ENCODE results near the gene SLC6A20.
"Not testable (repeated sequence)": the region's sequence is repeated elsewhere in the genome, so short reads cannot be mapped to it uniquely, and the experiment has no call there.

SLC6A20 gene

GRCh38 chr3:45757141-45757540 lies 39.2 kb downstream of the SLC6A20 start:
- DNase-seq (ENCODE audit: low read depth in 2 of 2) = not testable (repeated sequence)

- no peak for DNase-seq (ENCODE audit: low read depth in 2 of 2)
Measured at GRCh38 chr3:45756055-45756454, 40.3 kb downstream of the SLC6A20 start.

- DNase-seq (ENCODE audit: low read depth in 2 of 2) = no peak
Measured at GRCh38 chr3:45754461-45754860, 41.9 kb downstream of the SLC6A20 start.

- no peak for DNase-seq (ENCODE audit: low read depth in 2 of 2)
Measured at GRCh38 chr3:45753095-45753494, 43.2 kb downstream of the SLC6A20 start.

GRCh38 chr3:45751537-45752242 lies 44.6 kb downstream of the SLC6A20 start:
- no peak for DNase-seq (ENCODE audit: low read depth in 2 of 2)

GRCh38 chr3:45749880-45750279 lies 46.5 kb downstream of the SLC6A20 start:
- DNase-seq (ENCODE audit: low read depth in 2 of 2) = no peak

GRCh38 chr3:45749036-45749600 lies 47.2 kb downstream of the SLC6A20 start:
- not testable (repeated sequence) for DNase-seq (ENCODE audit: low read depth in 2 of 2)

GRCh38 chr3:45748068-45748467 lies 48.3 kb downstream of the SLC6A20 start:
- no peak for DNase-seq (ENCODE audit: low read depth in 2 of 2)

GRCh38 chr3:45746777-45747622 lies 49.3 kb downstream of the SLC6A20 start:
- DNase-seq (ENCODE audit: low read depth in 2 of 2) = no peak

- no peak for DNase-seq (ENCODE audit: low read depth in 2 of 2)
Measured at GRCh38 chr3:45746165-45746776, 50.1 kb downstream of the SLC6A20 start.

GRCh38 chr3:45742461-45743089 lies 53.8 kb downstream of the SLC6A20 start:
- no peak for DNase-seq (ENCODE audit: low read depth in 2 of 2)

GRCh38 chr3:45741742-45742460 lies 54.4 kb downstream of the SLC6A20 start:
- no peak for DNase-seq (ENCODE audit: low read depth in 2 of 2)

GRCh38 chr3:45741247-45741646 lies 55.1 kb downstream of the SLC6A20 start:
- DNase-seq (ENCODE audit: low read depth in 2 of 2) = no peak

GRCh38 chr3:45739991-45740390 lies 56.3 kb downstream of the SLC6A20 start:
- DNase-seq (ENCODE audit: low read depth in 2 of 2) = no peak

- no peak for DNase-seq (ENCODE audit: low read depth in 2 of 2)
Measured at GRCh38 chr3:45737234-45737633, 59.1 kb downstream of the SLC6A20 start.

GRCh38 chr3:45736707-45737106 lies 59.6 kb downstream of the SLC6A20 start:
- no peak for DNase-seq (ENCODE audit: low read depth in 2 of 2)

- no peak for DNase-seq (ENCODE audit: low read depth in 2 of 2)
Measured at GRCh38 chr3:45730409-45731154, 65.8 kb downstream of the SLC6A20 start.

- no peak for DNase-seq (ENCODE audit: low read depth in 2 of 2)
Measured at GRCh38 chr3:45729614-45730013, 66.7 kb downstream of the SLC6A20 start.

- no peak for DNase-seq (ENCODE audit: low read depth in 2 of 2)
Measured at GRCh38 chr3:45724911-45725310, 71.4 kb downstream of the SLC6A20 start.

Data from stimulated activated CD4-positive, alpha-beta T cell treated with anti-CD3 and anti-CD28 coated beads, Interleukin-4, amount 100 ng/mL, for 48 hours (primary cell).